ENCODE results near the gene SYCN.
A peak's percentile ranks its signal among the peaks of the same experiment; 100 is the strongest.
"Not testable (repeated sequence)": the region's sequence is repeated elsewhere in the genome, so short reads cannot be mapped to it uniquely, and the experiment has no call there.

Gene SYCN

DNA sequence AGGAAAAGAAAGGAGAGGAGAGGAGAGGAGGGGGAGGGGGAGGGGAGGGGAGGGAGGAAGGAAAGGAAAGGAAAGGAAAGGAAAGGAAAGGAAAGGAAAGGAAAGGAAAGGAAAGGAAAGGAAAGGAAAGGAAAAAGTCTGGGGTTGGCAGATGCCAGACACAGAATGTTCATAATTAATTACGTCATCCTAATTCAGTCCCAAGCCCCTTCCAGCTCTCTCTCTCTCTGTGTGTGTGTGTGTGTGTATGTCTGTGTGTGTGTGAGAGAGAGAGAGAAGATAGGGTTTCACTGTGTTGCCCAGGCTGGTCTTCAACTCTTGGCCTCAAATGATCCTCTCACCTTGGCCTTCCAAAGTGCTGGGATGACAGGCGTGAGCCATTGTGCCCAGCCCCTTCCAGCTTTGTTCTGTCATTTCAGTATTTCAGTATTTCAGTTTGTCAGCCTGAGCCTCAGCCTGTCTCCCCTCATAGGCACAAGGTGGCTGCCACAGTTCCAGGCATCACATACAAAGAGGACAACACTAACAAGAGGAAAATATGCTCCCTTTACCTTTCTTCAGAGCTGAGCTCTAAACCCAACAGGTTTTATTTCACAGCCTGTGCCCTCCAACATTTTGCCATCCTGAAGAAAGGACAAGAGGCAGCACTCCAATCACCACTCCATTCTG, 26.2 kb upstream of the SYCN start:
- no peak for DNase-seq (ENCODE audit: low read depth in 2 of 3, low spot score in 1 of 3)

DNA sequence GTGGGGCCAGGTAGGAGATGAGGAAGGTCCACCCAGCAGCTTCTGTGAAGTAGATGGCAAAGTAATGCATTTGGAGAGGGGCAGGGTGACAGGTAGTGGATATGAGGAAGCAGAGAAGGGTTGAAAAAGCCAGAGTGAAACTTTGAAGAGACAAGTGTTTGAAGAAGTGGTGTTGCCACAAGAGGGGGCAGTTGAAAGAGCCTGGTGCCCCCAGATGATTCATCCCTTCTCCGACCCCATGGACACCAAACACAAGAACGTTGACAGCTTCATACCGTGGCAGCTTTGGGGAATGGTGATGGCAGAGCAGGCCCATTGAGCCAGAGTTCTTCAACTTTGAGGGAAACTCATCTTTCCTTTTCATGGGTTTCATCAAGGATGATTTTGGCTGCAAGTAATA, 20.8 kb upstream of the SYCN start:
- DNase-seq (ENCODE audit: low read depth in 2 of 3, low spot score in 1 of 3): no peak

DNA sequence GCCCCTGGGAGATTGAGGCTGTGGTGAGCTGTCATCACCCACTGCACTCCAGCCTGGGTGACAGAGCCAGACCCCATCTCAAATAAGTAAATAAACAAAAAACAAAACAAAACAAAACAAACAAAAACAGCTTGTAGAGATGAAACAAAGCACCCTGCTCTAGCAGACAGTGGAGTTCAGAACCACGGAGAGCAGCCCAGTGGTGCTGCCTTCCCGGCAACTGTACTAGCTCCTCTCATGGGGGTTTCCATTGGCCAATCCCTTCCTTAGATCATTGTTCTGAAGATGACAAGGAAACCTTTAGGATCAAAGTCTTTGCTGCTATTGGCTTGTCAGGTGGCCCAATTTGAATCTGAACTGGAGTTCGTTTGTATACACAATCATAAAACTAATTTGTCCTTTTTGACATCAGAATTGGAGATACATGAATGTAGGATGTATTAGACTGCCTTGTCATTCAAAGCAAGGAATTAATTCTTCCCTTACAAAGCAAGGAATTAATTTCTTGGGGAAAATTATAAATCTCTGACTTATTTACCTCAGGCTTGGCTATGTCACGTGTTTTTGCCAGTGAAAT, 19.7 kb upstream of the SYCN start:
- DNase-seq (ENCODE audit: low read depth in 2 of 3, low spot score in 1 of 3): no peak

DNA sequence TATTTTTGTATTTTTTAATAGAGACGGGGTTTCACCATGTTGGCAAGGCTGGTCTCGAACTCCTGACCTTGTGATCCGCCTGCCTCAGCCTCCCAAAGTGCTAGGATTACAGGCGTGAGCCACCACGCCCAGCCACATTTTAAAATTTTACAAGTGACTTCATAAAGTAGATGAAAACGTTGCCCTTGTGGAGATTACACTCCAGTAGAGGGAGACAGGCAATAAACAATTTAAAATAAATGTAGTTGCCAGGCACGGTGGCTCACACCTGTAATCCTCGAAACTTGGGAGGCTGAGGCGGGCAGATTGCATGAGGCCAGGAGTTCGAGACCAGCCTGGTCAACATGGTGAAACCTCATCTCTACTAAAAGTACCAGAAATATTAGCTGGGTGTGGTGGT, 15.0 kb upstream of the SYCN start:
- DNase-seq (ENCODE audit: low read depth in 2 of 3, low spot score in 1 of 3): not testable (repeated sequence)

DNA sequence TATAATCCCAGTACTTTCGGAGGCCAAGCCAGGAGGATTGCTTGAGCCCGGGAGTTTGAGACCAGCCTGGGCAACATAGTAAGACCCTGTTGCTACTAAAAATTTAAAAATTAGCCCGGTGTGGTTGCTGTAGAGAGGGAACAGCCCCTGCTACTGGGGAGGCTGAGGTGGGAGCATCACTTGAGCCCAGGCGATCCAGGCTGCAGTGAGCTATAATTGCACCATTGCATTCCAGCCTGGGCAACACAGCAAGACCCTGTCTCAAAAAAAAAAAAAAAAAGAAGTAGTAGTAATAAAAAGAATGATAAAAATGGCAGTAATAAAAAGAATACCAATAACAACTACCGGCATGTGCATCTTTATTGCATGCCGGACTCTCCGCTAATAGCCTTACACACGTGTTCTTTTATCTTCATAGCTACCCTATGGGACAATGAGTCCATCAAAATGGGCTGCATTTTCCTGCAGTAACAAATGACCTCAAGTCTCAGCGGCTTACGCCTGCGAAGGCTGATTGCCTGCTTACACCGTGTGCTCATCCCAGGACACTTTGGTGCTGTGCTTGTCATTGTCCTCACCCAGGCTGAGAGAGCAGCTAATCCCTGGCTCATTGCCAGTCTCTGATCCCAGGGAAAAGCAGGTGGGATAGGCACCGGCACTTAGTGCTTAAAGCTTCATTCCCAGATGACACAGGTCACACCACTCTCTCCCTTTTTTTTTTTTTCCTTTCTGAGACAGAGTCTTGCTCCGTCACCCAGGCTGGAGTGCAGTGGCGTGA, 14.4 kb upstream of the SYCN start:
- DNase-seq (ENCODE audit: low read depth in 2 of 3, low spot score in 1 of 3): no peak

DNA sequence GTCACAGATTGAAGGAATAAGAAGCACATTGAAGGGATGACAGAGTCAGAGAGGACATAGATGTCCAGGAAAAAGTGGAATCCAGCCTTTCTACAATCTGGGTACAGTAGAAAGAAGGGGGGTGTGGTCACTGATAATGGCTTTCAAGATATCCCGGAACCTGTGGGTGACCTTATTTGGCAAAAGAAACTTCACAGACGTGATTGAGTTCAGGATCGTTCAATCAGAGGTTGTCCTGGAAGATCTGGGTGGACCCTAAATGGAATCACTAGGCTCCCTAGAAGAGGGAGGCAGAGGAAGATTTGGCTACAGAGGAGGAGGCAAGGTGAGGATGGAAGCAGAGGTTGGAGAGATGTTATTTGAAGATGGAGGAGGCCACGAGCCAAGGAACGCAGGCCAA, 13.0 kb upstream of the SYCN start:
- DNase-seq (ENCODE audit: low read depth in 2 of 3, low spot score in 1 of 3): no peak

DNA sequence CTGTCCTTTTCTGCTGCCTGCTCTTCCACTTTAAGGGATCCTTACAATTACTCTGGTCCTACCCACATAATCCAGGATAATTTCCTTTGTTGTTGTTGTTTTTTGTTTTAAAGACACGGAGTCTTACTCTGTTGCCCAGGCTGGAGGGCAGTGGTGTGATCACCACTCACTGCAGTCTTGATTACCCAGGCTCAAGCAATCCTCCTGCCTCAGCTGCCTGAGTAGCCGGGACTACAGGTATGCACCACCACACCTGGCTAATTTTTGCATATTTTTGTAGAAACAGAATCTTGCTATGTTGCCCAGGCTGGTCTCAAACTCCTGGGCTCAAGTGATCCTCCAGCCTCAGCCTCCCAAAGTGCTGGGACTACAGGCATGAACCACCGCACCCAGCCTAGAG, 11.3 kb upstream of the SYCN start:
- DNase-seq (ENCODE audit: low read depth in 2 of 3, low spot score in 1 of 3): not testable (repeated sequence)

DNA sequence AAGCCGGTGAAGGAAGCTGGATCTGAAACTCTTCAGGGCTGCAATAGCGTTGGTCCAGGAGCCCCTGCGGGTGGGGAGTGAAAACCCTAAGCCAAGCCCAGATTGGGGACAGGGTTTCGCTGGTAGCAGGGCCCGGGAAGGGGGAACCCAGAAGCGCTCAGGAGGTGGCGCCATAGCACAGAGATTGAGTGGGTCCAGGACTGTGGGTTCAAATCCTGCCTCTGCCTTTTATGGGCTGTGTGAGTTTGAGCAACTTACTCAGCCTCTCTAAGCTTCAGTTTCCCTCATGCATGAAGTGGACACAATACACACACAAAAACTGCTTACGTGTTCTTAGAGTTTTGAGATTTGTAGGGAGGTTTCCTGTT, 8.3 kb upstream of the SYCN start:
- peak; percentile 46 to 70 (median 50) for DNase-seq (ENCODE audit: low read depth in 2 of 3, low spot score in 1 of 3)

DNA sequence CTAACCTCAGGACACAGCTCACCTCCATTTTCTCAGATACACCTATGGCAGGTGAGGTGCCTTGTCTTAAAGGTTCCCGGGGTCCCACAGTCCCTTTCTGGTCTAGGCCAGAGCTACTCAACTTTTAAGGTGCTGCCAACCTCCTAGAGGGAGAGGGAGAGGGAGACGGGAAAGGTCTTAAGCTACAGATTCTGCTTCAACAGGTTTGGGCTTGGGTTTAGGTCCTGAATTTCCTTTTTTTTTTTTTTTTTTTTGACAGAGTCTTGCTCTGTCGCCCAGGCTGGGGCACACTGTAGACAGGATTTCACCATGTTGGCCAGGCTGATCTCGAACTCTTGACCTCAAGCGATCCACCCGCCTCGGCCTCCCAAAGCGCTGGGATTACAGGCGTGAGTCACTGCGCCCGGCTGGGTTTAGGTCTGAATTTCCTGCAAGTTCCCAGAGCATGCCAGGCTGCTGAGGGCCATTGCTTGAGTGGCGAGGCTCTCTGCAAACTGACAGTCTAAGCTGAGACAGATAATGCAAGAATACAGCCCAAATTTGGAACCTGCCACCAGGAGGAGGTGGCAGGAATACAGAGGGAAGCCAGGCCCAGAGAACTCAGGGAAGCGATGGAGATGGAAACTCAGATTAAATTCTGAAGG, 7.8 kb upstream of the SYCN start:
- no peak for DNase-seq (ENCODE audit: low read depth in 2 of 3, low spot score in 1 of 3)

DNA sequence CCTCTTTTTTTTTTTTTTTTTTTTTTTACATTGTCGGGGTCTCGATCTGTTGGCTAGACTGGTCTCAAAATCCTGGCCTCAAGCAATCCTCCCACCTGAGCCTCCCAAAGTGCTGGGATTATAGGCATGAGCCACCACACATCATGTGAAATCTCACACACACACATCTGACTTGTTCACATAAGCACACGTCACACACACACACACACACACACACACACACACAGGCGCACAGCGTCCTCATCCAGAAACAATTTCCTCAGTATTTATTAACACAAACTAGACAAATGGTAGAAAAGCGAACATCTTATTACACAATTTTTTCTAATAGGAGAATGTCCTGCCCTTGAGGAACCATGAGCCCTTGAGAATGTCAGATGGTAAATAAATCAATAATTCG, 5.1 kb upstream of the SYCN start:
- no peak for DNase-seq (ENCODE audit: low read depth in 2 of 3, low spot score in 1 of 3)

DNA sequence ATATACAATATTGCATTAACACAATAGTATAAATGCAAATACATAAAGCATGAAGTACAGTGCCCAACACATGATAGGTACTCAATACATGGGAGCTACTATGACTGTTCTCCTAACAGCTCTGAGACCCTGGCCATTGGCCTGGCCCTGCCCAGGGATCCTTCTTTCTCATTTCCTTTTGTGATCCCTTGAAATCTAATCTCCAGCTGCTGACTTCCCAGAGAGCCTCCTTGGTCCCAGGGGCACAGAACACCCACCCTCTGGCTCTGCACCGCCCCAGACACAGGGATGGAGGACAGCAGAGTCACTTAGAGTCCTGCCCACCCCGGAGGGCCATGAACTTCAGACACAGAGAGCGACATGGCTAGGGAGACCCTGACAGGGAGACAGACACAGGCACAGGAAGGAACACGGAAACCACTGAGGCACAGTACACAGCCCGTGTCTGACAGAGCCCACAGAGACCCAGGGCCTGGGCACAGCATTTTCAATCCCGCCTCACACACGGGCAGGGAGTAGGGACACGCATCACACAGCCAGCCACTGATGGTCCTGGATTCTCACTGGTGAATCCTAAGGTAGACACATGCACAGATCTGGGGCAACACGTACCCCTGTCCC, 4.2 kb upstream of the SYCN start:
- DNase-seq (ENCODE audit: low read depth in 2 of 3, low spot score in 1 of 3): no peak

DNA sequence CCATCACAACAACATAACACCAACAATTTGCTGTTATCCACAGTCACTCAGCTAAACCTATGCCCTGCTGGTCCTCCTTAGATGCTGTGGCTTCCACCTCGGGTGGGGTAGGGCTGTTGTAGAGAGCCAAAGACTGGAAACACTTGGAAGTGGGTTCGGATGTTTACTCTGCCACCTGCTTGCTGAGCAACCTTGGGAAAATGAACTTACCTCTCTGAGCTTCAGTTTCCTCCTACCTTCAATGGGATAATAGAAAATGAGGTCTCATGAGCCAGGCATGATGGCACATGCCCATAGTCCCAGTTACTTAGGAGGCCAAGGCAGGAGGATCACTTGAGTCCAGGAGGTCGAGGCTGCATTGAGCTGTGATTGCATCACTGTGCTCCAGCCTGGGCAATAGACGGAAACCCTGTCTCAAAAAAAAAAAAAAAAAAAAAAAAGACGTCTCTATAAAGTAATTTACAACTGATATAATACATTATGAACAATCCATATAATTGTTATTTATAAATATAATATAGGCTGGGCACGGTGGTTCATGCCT, 3.3 kb upstream of the SYCN start:
- DNase-seq (ENCODE audit: low read depth in 2 of 3, low spot score in 1 of 3): no peak

DNA sequence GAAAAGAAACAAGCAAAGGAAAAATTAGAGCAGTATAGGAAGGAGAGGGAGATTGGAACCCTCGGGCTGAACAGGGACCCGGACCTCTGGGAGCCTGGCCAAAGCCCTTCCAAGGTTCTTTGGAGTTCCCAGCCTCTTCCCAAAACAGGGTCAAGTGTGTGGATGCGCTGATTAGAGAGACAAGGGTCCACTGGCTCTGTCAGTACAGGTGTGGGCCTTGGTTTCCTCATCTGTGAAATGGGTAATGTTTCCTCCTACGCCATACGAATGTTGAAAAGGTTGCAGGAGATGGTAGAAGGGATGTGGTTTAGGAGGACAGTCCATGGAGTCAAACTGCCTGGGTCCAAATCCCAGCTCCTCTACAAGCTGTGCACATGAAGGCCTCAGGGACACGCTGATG, 2.1 kb upstream of the SYCN start:
- no peak for DNase-seq (ENCODE audit: low read depth in 2 of 3, low spot score in 1 of 3)

DNA sequence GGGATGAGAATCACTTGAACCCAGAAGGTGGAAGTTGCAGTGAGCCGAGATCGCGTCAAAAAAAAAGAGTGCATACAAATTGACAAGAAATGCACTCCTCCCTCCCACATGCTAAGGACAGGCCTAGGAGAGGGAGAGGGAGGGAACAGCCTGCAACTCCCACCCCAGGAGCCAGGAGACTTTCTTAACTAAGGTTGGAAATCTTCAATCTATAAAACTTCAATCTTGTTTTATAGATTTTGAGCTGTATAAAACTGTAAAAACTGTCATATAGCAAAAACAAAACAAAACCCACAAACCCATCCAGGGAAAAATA, 1.3 kb upstream of the SYCN start:
- no peak for DNase-seq (ENCODE audit: low read depth in 2 of 3, low spot score in 1 of 3)

DNA sequence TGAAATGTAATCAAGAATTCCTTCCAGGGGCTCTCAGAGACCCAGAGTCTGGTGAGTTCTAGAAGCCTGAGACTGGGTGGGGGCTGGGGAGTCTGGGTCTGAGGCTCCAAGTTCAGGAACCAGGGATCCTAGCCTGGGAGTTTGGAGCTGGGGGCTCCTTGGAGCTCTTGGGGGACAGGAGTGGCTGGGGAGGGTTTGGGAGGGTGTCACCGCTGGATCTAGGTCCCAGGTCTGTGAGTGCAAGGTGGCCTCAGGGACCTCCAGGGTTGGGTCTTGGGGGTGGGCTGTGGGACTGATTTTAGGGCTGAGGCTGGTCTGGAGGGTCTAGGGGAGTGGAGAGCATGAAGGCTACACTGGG, 1.1 kb downstream of the SYCN start:
- DNase-seq (ENCODE audit: low read depth in 2 of 3, low spot score in 1 of 3): no peak

DNA sequence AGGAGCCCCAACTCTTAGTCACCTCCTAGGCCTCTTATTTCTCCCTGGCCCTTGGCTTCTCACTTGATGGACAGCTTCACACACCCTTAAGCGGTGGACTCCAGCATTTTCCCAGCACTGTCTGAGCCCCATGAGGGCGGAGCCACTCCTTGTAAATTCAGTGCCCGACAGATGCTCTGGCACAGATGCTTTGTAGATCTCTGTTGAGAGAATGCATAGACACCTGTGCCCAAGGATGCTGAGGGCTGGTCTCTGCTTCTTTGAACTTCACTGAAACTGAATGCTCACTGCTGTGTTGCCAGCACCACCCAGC, 3.3 kb downstream of the SYCN start:
- DNase-seq (ENCODE audit: low read depth in 2 of 3, low spot score in 1 of 3): no peak

DNA sequence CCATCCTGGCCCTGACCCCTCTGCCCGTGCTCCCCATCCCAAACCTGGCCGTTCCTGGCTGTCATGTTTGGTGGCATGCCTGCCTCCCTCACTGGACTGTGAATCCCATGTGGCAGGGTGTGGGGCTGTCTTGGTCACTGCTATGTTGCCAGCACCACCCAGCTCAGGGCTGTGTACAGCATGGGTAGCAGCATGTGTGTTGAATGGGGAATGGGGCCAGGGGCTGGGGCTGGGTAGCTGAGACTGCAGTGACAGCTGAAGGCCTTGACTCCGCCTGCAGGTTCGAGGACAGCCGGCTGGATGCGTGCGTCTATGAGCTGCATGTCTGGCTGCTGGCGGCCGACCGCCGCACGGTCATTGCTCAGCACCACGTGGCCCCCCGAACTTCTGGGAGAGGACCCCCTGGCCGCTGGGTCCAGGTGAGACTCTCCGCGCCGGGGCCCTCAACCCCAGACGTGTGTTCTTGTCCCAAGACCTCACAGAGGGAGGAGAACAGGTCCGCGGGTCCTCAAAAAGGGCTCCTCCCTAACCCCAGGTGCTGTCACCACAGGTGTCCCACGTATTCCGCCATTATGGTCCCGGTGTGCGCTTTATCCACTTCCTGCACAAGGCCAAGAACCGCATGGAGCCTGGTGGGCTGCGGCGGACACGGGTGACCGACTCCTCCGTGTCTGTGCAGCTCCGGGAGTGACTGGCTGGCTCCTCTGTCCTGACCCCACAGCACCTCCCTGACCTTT, 3.8 kb downstream of the SYCN start:
- DNase-seq (ENCODE audit: low read depth in 2 of 3, low spot score in 1 of 3): no peak

DNA sequence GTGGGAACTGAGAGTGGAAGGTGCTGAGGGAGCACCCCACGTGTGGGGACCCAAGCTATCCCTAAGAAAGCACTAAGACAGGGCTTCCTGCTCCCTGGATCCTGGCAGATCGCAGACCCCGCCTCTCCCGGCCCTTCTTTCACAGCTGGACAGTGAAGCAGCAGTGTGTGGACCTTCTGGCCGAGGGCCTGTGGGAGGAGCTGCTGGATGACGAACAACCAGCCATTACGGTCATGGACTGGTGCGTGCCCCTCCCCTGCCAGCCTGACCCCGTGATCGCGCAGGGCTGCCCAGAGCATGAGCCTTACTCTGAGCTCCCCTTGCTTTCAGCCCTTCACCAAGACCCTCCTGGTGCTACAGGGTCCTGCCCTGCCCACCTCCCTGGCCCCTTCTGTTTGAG, 5.0 kb downstream of the SYCN start:
- no peak for DNase-seq (ENCODE audit: low read depth in 2 of 3, low spot score in 1 of 3)

DNA sequence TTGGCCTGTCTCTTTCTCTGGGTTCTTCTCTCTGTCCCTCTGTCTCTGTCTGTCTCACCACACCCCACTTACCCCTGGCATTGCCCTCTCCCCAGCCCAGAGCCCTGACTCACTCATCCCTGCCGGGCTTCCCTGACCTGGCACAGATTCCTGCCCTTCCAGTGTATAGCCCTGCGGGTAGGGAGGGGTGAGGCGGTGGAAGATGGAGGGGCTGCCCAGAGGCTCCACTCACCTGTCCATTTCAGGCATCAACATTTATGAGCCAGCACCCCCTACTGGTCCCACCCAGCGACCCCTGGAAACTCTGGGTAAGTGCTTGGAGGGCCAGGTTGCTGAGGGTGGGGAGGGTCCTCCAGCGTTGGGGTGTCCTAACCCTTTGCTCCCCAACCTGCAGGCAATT, 6.3 kb downstream of the SYCN start:
- DNase-seq (ENCODE audit: low read depth in 2 of 3, low spot score in 1 of 3): no peak

DNA sequence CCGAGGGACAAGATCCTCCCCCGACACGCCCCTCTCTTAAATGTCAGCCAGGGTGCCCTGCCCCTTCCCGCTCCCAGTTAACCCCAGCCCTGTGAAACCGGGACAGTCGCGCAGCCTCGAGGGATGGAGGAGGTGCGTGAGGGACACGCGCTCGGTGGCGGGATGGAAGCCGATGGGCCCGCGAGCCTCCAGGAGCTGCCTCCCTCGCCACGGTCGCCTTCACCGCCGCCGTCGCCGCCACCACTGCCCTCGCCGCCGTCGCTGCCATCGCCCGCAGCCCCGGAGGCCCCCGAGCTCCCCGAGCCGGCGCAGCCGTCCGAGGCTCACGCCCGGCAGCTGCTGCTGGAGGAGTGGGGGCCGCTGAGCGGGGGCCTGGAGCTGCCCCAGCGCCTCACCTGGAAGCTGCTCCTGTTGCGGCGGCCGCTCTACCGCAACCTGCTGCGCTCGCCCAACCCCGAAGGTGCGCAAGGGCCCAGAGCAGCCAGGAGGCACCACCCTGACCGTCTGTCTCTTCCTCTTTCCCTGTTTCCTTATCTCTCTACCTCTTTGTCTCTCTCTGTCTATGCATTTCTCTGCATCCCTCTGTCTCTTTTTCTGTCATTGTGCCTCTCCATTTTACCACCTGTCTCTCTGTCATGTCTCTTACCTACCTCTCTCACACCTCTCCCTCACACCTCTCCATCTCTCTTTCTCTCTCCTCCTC, 7.1 kb downstream of the SYCN start, which contains the start of gene NCCRP1:
NCCRP1 (plus strand) TSS at position 105 of the 703 bp plus-strand sequence; CDS start at position 124, 19 bp downstream.
- DNase-seq (ENCODE audit: low read depth in 2 of 3, low spot score in 1 of 3): no peak
